Adipose tissue (tissue), 3 donors: ENCODE results near the gene GART. TPM values are rescaled to one million over a fixed set of nuclear protein-coding genes. Genes with fewer than 3 reads are reported as not detected.
"Not testable (repeated sequence)": the region's sequence is repeated elsewhere in the genome, so short reads cannot be mapped to it uniquely, and the experiment has no call there.

ENCODE experiments used
- H3K27ac ChIP-seq: one replicate; pipeline ENCODE4 v1.5.1; 2013; ENCODE audit warnings: low read depth, low read length
- WGBS, 3 donors: extraction: QIAGEN DNeasy Blood & Tissue Kit; methylation state at CpG; one replicate each; pipeline ENCODE4 v1.1.7; 2013; 5-methylcytosine and 5-hydroxymethylcytosine counted together
- polyA plus RNA-seq, 3 donors: library from polyadenylated mRNA; stranded (reverse); fragments of 200-250 nt; gene quantifications; one replicate each; pipeline ENCODE4 v1.2.3, GENCODE V29; 2013
- donor health status: healthy with polysubstance abuse.
- donor health status: Bipolar disorder and iron deficiency.
- donor health status: healthy.

The GART gene
- polyA plus RNA-seq, 3 donors: 16.7 to 45.5 (median 26.0) TPM

DNA sequence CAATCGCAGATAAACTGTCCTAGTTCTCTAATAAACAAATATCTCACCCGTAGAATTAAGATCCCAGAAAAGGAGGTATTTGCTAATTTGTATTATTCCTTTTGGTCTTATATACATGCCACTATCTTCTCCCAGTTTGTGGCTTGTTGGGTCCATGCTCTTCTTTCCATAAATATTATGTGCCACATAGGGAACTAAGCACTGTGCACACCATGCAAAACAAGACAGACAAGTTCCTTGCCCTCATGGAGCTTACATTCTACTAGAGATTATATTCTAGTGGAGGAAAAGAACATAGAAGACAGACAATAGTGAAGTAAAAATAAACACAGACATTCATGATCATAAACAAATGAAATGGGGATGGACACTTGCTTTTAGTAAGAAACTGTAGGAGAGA, 4.7 kb downstream of the GART start:
- WGBS, 3 donors: 89 to 96% (median 94%) methylated on average over 2 of the region's 2 CpGs
- no peak overlapping the region for H3K27ac ChIP-seq

DNA sequence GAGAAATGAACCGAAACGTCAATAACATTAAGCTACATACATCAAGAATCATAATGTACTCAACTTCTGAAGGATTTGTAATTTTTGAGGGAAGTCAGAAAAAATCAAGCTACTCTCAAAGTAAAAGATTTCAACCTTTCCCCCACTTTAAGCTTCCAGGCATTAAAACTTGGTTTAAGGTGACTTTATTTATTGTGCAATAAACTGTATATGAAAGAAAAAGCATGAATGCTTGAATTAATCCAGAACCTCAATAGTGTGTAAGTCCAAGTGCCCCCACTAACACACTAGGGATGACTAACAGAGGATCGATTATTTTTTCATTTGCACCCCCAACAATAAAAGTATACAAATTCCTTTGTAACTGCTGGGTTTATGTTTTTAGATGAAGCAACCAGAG, 10.9 kb downstream of the GART start:
- H3K27ac ChIP-seq: no peak overlapping the region
- WGBS, 3 donors: 88 to 96% (median 88%) methylated on average over 3 of the region's 3 CpGs

DNA sequence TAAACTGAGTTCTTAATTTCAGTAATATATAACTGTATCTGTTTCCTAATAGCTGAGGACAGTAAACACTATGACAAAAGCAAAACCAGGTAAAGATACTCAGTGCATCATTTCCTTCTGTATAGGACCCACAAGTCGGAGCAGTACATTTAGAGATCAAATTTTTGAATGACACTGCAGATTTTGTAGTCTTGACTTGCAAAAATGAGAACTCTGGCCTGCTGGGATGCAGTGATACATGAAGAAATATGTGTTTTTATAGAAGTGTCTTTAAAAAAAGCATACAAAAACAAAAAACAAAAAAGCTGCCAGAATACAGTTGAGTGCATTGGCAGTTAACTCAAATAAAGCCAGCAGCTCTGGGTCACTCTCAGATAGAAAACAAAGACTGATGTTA, 19.0 kb downstream of the GART start:
- 47 to 84% (median 57%) methylated on average over 1 of the region's 1 CpG for WGBS, 3 donors
- H3K27ac ChIP-seq: no peak overlapping the region

DNA sequence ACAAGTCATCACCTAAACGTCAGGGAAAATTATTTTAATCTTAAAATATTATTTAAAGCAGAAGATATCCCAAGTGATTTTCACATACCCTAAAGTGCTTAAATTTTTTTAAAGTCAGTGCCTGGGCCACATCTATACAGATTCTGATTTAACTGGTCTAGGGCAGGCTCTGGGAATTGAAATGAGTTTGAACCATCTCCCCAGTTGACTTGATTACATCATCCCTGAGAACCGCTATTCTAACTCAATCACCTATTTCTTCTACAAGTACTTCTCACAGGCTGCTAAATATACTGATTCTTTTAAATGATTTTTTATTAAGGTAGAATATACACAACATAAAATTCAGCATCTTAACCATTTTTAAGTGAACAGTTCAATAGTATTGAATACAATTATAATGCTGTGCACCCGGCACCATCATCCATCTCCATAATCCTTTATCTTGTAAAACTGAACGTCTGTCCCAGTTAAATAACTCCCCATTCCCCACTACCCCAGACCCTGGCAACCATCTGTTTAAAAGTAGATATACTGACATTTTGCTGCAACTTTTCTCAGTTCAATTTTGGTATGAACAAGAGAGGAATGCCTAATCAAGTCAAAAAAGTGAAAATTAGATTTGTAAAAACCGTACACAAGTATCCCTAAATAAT, 19.5 kb downstream of the GART start:
- WGBS, 3 donors: 84 to 87% (median 86%) methylated on average over 5 of the region's 5 CpGs
- H3K27ac ChIP-seq: no peak overlapping the region

DNA sequence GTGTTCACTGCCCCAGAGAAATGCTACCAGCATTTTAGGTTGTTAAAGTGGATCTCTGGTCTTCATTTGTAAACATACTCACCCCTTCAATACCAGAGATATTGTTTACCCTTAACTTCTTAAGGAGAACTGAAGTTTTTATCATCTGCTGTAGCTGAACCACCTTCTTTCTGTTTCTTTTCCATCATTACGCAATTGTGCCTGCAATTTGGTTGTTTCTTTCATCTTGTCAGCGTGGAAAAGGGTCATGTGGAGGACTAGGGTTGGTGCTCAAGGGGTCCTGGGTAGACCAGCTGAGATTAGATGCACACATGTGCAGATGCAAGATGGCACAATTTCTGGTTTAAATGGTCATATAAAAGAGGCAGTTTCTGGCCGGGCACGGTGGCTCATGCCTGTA, 23.0 kb downstream of the GART start:
- 92 to 97% (median 94%) methylated on average over 4 of the region's 4 CpGs for WGBS, 3 donors
- no peak overlapping the region for H3K27ac ChIP-seq

DNA sequence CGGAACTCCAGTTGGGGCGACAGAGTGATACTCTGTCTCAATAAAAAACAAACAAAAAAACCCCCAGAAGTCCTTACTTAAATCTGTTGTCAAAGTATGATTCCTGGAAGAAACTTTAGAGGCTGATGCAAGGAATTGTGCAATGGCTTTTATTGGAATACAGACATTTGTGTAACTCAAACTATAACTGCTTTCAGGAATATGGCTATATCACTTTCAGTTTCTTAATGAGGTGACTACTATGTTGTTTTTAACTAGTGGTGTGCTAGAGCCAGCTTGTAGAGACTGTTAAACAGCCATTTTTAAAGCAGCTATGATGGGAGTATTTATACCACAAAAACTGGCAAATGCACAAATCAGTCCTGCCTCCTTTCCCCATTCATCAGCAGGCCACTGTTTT, 27.7 kb downstream of the GART start:
- H3K27ac ChIP-seq: no peak overlapping the region
- 81 to 93% (median 91%) methylated on average over 2 of the region's 2 CpGs for WGBS, 3 donors

DNA sequence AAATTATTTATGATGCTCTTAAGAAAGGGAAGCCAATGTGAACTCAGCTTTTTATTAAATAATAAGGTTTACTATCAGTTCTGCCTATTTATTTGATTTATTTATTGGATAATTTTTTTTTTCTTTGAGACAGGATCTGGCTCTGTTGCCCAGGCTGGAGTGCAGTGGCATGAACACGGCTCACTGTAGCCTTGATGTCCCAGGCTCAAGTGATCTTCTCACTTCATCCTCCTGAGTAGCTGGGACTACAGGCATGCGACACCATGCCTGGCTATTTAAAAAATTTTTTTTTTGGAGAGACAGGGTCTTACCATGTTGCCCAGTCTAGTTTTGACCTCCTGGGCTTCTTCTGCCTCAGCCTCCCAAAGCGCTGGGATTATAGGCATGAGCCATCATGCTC, 29.4 kb downstream of the GART start:
- no peak overlapping the region for H3K27ac ChIP-seq
- 97 to 99% (median 98%) methylated on average over 3 of the region's 3 CpGs for WGBS, 3 donors

DNA sequence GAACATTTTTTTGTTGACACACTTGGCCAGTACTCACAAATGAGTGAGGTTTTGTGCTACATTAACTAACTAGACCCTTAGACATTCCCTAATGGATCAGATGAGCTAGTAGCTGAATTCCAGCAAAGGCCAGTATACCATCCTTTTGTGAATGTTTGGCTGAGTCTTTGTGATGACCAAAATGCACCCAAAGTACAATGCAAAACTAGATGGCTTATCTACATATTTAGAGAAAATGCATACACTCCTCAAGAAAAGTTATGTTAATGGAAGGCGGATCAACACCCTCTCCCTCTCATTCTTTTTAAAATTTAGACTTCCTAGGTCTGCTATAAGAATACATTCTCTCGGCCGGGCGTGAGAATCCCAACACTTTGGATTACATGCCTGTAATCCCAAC, 30.3 kb downstream of the GART start:
- no peak overlapping the region for H3K27ac ChIP-seq
- whole genome bisulfite sequencing, 3 donors: 94 to 95% (median 95%) methylated on average over 4 of the region's 4 CpGs

DNA sequence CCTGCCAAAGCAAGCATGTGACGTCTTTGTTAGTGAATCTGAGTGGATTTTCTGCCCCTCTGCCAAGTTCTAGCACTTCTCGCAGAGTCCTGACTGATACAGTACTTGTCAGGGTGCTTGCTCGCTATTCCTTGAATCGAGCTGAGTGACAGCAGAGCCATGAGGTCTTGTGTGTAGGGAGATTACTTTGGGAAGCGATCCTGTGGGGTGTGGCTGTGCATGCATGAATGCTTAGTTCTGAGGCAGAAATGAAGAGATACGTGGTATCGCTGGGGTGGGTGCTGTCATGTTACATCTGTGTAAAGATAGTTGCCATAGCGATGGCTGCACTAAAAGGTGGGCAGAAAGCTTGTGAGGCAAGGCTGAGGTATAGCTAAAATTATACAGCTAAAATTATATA, 31.1 kb downstream of the GART start:
- no peak overlapping the region for H3K27ac ChIP-seq
- WGBS, 3 donors: 94 to 95% (median 95%) methylated on average over 8 of the region's 8 CpGs

DNA sequence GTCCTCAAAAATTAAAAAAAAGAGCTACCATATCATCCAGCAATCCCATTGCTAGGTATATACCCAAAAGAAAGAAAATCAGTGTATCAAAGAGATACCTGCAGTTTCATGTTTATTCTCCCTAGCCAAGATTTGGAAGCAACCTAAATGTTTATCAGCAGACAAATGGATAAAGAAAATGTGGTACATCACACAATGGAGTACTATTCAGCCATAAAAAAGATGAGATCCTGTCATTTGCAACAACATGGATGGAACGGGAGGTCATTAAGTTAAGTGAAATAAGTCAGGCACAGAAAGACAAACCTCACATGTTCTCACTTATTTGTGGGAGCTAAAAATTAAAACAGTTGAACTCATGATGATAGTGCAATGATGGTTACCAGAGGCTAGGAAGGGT, 34.9 kb downstream of the GART start:
- not testable (repeated sequence) for H3K27ac ChIP-seq
- 99 to 100% (median 100%) methylated on average over 1 of the region's 1 CpG for WGBS, 3 donors

DNA sequence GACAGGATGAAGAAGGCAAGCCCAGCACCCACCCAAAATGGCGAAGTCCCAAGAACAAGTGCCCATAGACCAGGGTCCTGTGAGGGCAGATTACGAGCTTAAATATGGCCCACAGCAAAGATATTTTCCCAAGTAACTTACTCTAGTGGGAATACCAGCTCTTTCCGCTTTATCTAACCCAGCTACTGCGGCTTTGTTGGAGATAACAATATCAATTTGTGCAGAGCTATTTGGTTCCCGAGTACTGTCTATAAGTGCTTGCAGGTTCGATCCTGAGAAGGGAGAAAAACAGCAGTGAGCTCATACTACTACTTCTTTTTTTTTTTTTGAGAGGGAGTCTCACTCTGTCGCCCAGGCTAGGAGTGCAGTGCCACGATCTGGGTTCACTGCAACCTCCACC, 36.1 kb downstream of the GART start:
- no peak overlapping the region for H3K27ac ChIP-seq
- 94 to 97% (median 96%) methylated on average over 8 of the region's 8 CpGs for WGBS, 3 donors

DNA sequence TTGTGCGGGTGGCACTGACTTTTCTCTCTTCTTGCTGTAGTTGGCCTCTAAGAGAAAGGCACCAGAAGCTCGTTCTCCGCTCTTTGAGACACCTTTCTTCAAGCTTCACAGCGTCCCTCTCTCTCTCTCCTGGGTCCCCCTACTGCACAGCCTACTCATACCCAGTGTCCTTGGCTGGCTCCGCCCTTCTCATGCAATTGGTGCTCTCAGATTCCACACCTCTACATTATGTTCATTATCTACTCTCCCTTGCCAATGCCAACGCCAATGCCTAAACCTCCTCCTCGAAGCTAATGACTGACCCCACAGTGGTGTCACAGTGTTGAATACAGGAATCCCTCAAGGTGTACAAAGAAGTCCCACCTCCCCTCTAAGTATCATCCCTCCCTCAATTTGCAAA, 45.6 kb downstream of the GART start:
- 53 to 73% (median 64%) methylated on average over 7 of the region's 7 CpGs for WGBS, 3 donors

DNA sequence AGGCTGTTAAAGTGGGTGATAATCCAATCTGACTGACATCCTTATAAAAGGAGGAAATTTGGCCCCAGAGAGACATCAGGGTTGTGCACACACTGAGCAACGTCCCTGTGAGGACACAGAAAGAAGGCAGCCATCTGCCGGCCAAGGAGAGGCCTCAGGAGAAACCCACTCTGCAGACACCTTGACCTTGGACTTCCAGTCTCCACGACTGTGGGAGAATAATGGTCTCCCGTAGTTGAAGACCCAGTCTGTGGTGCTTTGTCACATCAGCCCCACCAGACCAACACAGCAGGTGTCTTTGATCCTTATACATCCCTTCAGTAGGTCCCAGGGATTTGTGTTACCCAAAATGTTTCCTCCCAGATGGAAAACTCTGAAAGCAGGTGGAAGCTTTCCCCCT, 46.2 kb downstream of the GART start:
- H3K27ac ChIP-seq: no peak overlapping the region
- WGBS, 3 donors: 36 to 63% (median 44%) methylated on average over 4 of the region's 4 CpGs

More for the DNA sequence above, 45.6 kb downstream of the GART start:
- no peak overlapping the region for H3K27ac ChIP-seq

DNA sequence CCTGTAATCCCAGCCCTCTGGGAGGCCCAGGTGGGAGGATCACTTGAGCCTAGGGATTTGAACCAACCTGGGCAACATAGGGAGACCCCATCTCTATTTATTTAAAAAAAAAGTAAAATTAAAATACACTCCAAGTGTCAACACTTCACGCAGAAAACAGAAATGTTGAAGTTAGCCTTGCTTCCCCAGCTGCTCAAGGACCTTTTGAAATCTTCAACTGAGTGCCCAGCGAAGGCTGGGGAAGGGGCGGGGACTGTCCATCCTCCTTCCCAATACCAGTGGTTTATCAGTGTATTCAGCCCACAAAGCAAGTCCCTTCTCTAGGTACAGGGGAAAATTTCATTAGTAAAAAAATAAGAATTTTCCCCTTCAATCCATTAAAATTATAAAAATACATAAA, 48.2 kb downstream of the GART start:
- 53 to 77% (median 68%) methylated on average over 3 of the region's 3 CpGs for WGBS, 3 donors
- no peak overlapping the region for H3K27ac ChIP-seq

DNA sequence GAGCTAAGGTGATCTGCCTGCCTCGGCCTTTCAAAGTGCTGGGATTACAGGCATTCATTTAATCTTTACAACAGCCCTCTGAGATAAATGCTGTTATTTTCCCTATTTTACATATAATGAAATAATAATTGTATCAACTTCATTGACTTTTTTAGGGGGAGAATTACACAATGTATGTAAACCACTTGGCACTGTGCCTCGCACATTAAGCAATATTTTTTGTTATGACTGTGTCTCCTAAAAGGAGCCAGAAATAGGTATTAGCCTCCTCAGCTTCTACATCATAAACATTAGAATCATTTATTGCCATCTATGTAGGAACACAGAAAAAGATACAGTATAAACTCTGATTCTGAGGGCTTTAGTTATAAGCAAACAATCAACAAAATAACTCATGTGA, 49.3 kb downstream of the GART start:
- WGBS, 3 donors: 41 to 56% (median 46%) methylated on average over 2 of the region's 2 CpGs
- H3K27ac ChIP-seq: no peak overlapping the region

DNA sequence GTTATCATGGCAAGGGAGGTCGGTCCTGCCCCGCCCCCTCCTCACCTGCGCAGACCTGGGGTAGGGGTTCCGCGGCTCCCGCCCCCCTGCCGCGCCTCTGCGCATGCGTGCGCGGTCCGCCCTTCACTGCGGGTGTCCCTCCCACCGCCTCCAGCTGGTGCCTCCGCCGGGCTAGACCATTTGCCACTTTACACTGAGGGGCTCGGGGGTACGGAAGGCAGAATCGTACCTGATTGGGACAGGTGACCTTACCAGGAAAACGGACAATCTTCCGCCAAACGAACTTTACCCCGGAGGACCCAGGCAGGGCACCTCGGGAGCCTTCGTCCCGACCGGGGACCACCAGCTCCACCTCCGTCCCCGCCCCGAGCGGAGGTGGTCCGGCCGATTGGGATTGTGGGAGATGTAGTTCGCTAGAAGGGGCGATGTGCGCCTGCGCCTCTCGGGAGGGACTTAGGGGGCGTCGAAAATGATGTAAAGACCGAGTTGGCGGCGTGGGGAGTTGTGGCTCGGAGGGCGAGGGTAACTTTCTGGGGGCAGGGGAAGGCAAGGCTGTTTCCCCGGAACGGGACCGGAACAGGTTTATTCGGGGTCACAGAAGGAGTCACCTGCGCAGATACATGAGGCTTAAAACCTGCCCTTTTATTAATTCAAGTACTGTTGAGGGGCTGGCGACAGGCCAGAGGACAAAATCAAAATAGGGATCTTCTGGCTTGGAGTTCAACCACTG, 50.4 kb downstream of the GART start, which contains the start of gene DNAJC28:
DNAJC28 (minus strand) TSS at position 344 of the 730 bp plus-strand sequence. CDS start 2,323 bp downstream, outside the sequence.
- 0% methylated on average over 51 to 52 of the region's 52 CpGs for WGBS, 3 donors
- H3K27ac ChIP-seq: no peak within 1 kb of the TSS

DNA sequence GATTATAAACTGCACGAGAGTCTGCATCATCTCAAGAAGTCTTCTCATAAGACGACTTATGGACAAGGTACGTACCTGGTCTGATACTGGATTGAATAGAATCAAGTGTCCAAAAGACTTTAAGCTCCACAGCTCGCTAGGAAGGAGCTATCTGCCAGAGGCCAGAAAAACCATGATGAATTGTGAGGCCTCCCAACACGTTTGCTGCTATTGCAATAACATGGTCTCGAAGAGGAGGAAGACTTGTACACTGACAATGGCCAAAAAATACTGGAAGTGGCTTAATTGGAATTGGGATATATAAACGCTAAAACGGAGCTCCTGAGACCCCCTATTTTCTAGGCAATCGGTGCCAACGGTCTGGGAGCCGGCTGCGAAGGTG, 50.9 kb downstream of the GART start:
- no peak overlapping the region for H3K27ac ChIP-seq
- 7 to 13% (median 11%) methylated on average over 12 of the region's 12 CpGs for WGBS, 3 donors

DNA sequence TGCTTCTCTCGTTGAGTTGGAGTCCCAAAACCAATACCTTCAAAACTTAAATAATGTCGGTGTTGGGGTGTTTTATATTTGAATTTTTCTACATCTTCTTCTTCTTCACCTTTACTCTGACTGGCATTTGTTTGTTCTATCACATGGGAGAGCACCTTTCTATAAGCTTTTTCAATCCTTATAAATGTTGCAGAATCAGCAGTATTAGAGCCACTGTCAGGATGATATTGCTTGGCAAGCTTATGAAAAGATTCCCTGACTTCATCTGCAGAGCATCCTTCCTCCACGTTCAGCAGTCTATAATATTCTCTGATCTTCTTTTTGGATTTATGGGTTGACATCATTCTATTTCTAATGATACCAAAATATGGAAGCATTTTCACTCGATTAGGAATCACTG, 53.0 kb downstream of the GART start:
- WGBS, 3 donors: 89 to 93% (median 91%) methylated on average over 4 of the region's 4 CpGs
- H3K27ac ChIP-seq: no peak overlapping the region

DNA sequence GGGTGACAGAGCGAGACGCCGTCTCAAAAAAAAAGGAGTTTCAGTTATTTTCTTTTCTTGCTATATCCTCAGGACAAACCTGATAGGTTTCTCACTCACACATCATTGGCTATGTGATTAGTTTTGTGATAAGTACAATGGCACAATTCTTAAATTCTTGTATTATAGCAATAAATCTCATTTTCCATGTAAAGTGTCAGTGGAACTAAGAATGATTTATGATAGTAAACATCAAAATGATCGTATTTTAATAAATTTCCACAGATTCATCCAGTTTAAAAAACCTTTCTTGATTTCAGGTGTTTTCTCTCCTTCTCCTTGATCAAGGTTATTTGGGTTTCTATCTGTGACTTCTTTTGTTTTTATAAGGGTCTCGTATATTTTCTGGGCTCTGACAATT, 53.9 kb downstream of the GART start:
- WGBS, 3 donors: 88 to 97% (median 93%) methylated on average over 5 of the region's 5 CpGs
- no peak overlapping the region for H3K27ac ChIP-seq

DNA sequence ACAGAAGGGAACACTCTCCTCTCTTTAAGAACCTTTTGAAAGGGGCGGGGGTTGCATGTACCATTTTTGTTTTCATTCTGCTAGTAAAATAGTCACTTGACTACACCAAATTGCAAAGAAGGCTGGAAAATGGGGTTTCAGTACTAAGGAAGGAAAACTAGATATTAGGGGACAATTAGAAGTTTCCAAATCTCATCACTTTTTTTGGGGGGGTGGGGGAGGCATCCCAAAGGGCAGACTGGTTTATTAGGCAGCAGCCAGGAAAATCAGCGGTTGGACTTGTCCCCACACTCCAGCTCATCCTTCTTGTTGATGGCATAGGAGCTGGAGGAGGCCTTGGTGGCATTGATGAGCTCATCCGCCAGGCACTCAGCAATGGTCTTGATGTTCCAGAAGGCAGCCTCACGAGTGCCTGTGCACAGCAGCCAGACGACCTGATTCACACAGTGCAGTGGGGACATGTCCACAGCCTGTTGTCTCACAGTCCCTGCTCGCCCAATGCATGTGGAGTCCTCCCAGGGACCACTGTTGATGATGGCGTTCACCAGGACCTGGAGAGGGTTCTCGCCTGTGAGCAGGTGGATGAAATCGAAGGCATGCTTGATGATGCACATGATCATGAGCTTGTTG, 60.5 kb downstream of the GART start:
- 87 to 92% (median 87%) methylated on average over 9 of the region's 9 CpGs for WGBS, 3 donors
- H3K27ac ChIP-seq: no peak overlapping the region
